ENCODE measurements around the gene ESR1. TPM values are rescaled to one million over a fixed set of nuclear protein-coding genes. Genes with fewer than 3 reads are reported as not detected.

ESR1 gene
- total RNA-seq, 1 experiment from 2014 or later = 0.98 TPM

GRCh38 chr6:151773382-151773781 is 34.1 kb upstream of the ESR1 start:
- no peaks in the 10 kb centered on the region for H3K36me3 Mint-ChIP-seq
- no peak overlapping the region for H3K27ac Mint-ChIP-seq
- ChIA-PET CTCF (no interaction called here), POLR2A (interaction anchor here (0.6 kb wide), 1 partner anchor 46 kb away, joined by 4 read pairs; no protein-coding TSS in a partner anchor)
- no peaks in the 10 kb centered on the region for H3K9me3 Mint-ChIP-seq
- no peak for ATAC-seq
- no peaks in the 10 kb centered on the region for H3K27me3 Mint-ChIP-seq (ENCODE audit: low read depth)
- DNase-seq (ENCODE audit: low spot score) = no peak
- TF ChIP-seq SOX15 (CRISPR knock-in tag; IDR thresholded peaks at IDR 0.05) = no peak
- TF ChIP-seq ZNF317 (CRISPR knock-in tag; IDR thresholded peaks at IDR 0.05; ENCODE audit: borderline replicate concordance, low read depth) = no peak
- no peak for TF ChIP-seq JUN (CRISPR knock-in tag; IDR thresholded peaks at IDR 0.05)
- no peak for TF ChIP-seq FOXP4 (CRISPR knock-in tag; IDR thresholded peaks at IDR 0.05)
- TF ChIP-seq KAT7 (CRISPR knock-in tag; IDR thresholded peaks at IDR 0.05; ENCODE audit: borderline replicate concordance) = no peak
- TF ChIP-seq ZNF263 (CRISPR knock-in tag; IDR thresholded peaks at IDR 0.05; ENCODE audit: low read depth) = no peak
- TF ChIP-seq E2F4 (CRISPR knock-in tag; IDR thresholded peaks at IDR 0.05; ENCODE audit: borderline replicate concordance, low read depth) = no peak
- no peak for TF ChIP-seq ATF6 (CRISPR knock-in tag; IDR thresholded peaks at IDR 0.05)
- no peak for TF ChIP-seq HMGXB4 (CRISPR knock-in tag; IDR thresholded peaks at IDR 0.05)
- no peaks in the 10 kb centered on the region for H3K4me1 Mint-ChIP-seq
- no peak overlapping the region for H3K4me3 Mint-ChIP-seq

GRCh38 chr6:151782560-151782959 is 24.9 kb upstream of the ESR1 start:
- POLR2A ChIA-PET = no interaction called here
- no peaks in the 10 kb centered on the region for H3K4me1 Mint-ChIP-seq
- 0 out of 2 replicates have a peak, but pooled peaks cover 8% of the 10 kb centered on the region for H3K9me3 Mint-ChIP-seq
- no peaks in the 10 kb centered on the region for H3K36me3 Mint-ChIP-seq
- H3K4me3 Mint-ChIP-seq = no peak overlapping the region
- no peak overlapping the region for H3K27ac Mint-ChIP-seq
- CTCF ChIA-PET = no interaction called here
- TF ChIP-seq ZNF281 (CRISPR knock-in tag; IDR thresholded peaks at IDR 0.05) (no peak), ZNF317 (CRISPR knock-in tag; IDR thresholded peaks at IDR 0.05; ENCODE audit: borderline replicate concordance, low read depth) (no peak), MLX (CRISPR knock-in tag; IDR thresholded peaks at IDR 0.05) (no peak)
- no peaks in the 10 kb centered on the region for H3K27me3 Mint-ChIP-seq (ENCODE audit: low read depth)
- no peak for DNase-seq (ENCODE audit: low spot score)
- no peak for ATAC-seq
